ENCODE results near the gene ARL6IP6.

GRCh38 chr2:152701198-152701597 lies 17.2 kb upstream of the ARL6IP6 start:
- TF ChIP-seq POLR2A (IDR thresholded peaks at IDR 0.05; ENCODE audit: low read length): no peak
- no peak for TF ChIP-seq GATA1 (IDR thresholded peaks at IDR 0.05; ENCODE audit: low read depth, low read length)
